Erythroblast (primary cell): ENCODE data around the gene IVNS1ABP.

Source experiments
- GATA1 ChIP-seq: IDR thresholded peaks from 2 replicates; pipeline ENCODE4 v1.6.1; 2011; ENCODE audit warnings: low read depth, mild to moderate bottlenecking, control low read depth, low read length, moderate library complexity
- POLR2A ChIP-seq: IDR thresholded peaks from 2 replicates; pipeline ENCODE4 v1.6.1; 2011; ENCODE audit warnings: mild to moderate bottlenecking, low read length

- TF ChIP-seq POLR2A (no peak), GATA1 (no peak)
Observed at GRCh38 chr1:185349556-185349955, 32.5 kb upstream of the IVNS1ABP start.
